ENCODE data around the gene WDFY3. TPM values are rescaled to one million over a fixed set of nuclear protein-coding genes. Genes with fewer than 3 reads are reported as not detected.
"Not testable (repeated sequence)": the region's sequence is repeated elsewhere in the genome, so short reads cannot be mapped to it uniquely, and the experiment has no call there.

WDFY3 gene
- total RNA-seq, 1 donor from 2014 or later, result 89.5 TPM

DNA sequence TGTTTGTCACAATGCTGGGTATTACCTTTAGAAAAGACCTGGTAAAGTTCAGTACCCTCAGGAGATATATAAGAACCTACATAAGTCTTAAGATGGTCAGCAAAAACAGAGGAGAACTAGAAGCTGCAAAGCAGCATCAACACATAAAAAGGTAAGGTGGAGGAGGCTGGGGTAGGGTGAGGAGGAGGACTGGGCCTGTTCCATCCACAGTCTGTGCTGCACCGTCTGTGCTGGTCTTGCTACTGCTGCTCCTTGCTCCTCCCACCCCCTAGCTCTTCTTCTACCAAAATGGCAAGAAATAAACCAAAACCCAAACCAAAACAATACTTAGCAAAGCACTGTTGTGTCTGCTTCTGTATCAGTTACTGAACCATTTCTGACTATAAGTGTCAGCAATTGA, 281.4 kb downstream of the WDFY3 start:
- H3K79me2 ChIP-seq (ENCODE audit: insufficient read depth, low read length), result no peaks in the 10 kb centered on the region
- H4K20me1 ChIP-seq (ENCODE audit: insufficient read depth, low read length), result no peaks in the 10 kb centered on the region
- Mint-ChIP-seq H3K4me3 (ENCODE audit: unreplicated experiment) (no peak overlapping the region), H3K4me1 (ENCODE audit: low read depth, unreplicated experiment) (peaks cover 53% of the 10 kb centered on the region), H3K9me3 (ENCODE audit: unreplicated experiment) (no peaks in the 10 kb centered on the region), H3K27ac (ENCODE audit: unreplicated experiment) (no peak overlapping the region), H3K36me3 (ENCODE audit: low read depth, unreplicated experiment) (peaks cover 30% of the 10 kb centered on the region), H3K27me3 (ENCODE audit: low read depth, unreplicated experiment) (no peaks in the 10 kb centered on the region)
- H3K9ac ChIP-seq (ENCODE audit: low read length), result no peak overlapping the region
- H3K4me3 ChIP-seq (ENCODE audit: insufficient read depth, low read depth, low read length), result no peak overlapping the region
- no peak overlapping the region for H3K4me2 ChIP-seq (ENCODE audit: low read length)
- H3K27me3 ChIP-seq (ENCODE audit: insufficient read depth, low read length), result no peaks in the 10 kb centered on the region
- no peak for TF ChIP-seq EZH2 (IDR thresholded peaks at IDR 0.05; ENCODE audit: insufficient read depth, low read length)
- TF ChIP-seq, protein P1, sequence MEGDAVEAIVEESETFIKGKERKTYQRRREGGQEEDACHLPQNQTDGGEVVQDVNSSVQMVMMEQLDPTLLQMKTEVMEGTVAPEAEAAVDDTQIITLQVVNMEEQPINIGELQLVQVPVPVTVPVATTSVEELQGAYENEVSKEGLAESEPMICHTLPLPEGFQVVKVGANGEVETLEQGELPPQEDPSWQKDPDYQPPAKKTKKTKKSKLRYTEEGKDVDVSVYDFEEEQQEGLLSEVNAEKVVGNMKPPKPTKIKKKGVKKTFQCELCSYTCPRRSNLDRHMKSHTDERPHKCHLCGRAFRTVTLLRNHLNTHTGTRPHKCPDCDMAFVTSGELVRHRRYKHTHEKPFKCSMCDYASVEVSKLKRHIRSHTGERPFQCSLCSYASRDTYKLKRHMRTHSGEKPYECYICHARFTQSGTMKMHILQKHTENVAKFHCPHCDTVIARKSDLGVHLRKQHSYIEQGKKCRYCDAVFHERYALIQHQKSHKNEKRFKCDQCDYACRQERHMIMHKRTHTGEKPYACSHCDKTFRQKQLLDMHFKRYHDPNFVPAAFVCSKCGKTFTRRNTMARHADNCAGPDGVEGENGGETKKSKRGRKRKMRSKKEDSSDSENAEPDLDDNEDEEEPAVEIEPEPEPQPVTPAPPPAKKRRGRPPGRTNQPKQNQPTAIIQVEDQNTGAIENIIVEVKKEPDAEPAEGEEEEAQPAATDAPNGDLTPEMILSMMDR (IDR thresholded peaks at IDR 0.05; ENCODE audit: insufficient read depth, low read depth, low read length), result no peak
- peaks cover 19% of the 10 kb centered on the region for H3K36me3 ChIP-seq (ENCODE audit: insufficient read depth, low read length)
- H3K4me1 ChIP-seq (ENCODE audit: insufficient read depth, low read length), result peaks cover 22% of the 10 kb centered on the region
- no peak overlapping the region for H2AFZ ChIP-seq (ENCODE audit: low read depth, low read length)
- DNase-seq (ENCODE audit: low read depth), result no peak
- H3K9me3 ChIP-seq (ENCODE audit: insufficient read depth, low read depth, low read length), result no peaks in the 10 kb centered on the region
- no peak for FAIRE-seq
- no peak overlapping the region for H3K27ac ChIP-seq (ENCODE audit: low read depth, low read length)

DNA sequence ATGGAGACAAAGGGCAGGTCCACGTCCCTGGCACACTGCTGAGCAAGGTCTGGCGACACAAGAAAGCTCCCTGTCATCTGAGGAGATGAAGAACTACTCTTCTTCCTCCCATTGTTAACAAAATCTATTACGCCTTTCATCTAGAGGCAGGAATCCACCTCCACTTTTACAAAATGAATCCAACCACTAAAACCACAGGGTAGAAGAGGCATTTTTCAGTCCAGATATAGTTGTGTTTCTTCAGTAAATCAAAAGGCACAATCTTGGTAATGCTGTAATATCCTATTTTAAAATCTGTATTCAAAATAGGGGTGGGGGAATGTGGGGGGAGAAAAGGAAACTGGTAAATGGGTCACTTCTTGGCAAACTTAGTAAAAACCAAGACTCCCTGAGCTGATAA, 282.1 kb downstream of the WDFY3 start:
- Mint-ChIP-seq H3K27me3 (ENCODE audit: low read depth, unreplicated experiment) (no peaks in the 10 kb centered on the region), H3K27ac (ENCODE audit: unreplicated experiment) (no peak overlapping the region), H3K36me3 (ENCODE audit: low read depth, unreplicated experiment) (peaks cover 33% of the 10 kb centered on the region), H3K4me3 (ENCODE audit: unreplicated experiment) (no peak overlapping the region), H3K9me3 (ENCODE audit: unreplicated experiment) (no peaks in the 10 kb centered on the region), H3K4me1 (ENCODE audit: low read depth, unreplicated experiment) (peaks cover 49% of the 10 kb centered on the region)
- Histone ChIP-seq H3K9me3 (ENCODE audit: insufficient read depth, low read depth, low read length) (no peaks in the 10 kb centered on the region), H2AFZ (ENCODE audit: low read depth, low read length) (no peak overlapping the region), H3K27ac (ENCODE audit: low read depth, low read length) (no peak overlapping the region), H3K9ac (ENCODE audit: low read length) (no peak overlapping the region), H3K79me2 (ENCODE audit: insufficient read depth, low read length) (no peaks in the 10 kb centered on the region), H3K4me2 (ENCODE audit: low read length) (no peak overlapping the region), H3K4me1 (ENCODE audit: insufficient read depth, low read length) (peaks cover 20% of the 10 kb centered on the region), H3K4me3 (ENCODE audit: insufficient read depth, low read depth, low read length) (no peak overlapping the region), H3K27me3 (ENCODE audit: insufficient read depth, low read length) (no peaks in the 10 kb centered on the region), H3K36me3 (ENCODE audit: insufficient read depth, low read length) (peaks cover 19% of the 10 kb centered on the region), H4K20me1 (ENCODE audit: insufficient read depth, low read length) (no peaks in the 10 kb centered on the region)
- FAIRE-seq (peak; percentile 43), DNase-seq (ENCODE audit: low read depth) (peak; percentile 66)
- TF ChIP-seq, protein P1 (IDR thresholded peaks at IDR 0.05; ENCODE audit: insufficient read depth, low read depth, low read length), result no peak
- TF ChIP-seq EZH2 (IDR thresholded peaks at IDR 0.05; ENCODE audit: insufficient read depth, low read length), result no peak

DNA sequence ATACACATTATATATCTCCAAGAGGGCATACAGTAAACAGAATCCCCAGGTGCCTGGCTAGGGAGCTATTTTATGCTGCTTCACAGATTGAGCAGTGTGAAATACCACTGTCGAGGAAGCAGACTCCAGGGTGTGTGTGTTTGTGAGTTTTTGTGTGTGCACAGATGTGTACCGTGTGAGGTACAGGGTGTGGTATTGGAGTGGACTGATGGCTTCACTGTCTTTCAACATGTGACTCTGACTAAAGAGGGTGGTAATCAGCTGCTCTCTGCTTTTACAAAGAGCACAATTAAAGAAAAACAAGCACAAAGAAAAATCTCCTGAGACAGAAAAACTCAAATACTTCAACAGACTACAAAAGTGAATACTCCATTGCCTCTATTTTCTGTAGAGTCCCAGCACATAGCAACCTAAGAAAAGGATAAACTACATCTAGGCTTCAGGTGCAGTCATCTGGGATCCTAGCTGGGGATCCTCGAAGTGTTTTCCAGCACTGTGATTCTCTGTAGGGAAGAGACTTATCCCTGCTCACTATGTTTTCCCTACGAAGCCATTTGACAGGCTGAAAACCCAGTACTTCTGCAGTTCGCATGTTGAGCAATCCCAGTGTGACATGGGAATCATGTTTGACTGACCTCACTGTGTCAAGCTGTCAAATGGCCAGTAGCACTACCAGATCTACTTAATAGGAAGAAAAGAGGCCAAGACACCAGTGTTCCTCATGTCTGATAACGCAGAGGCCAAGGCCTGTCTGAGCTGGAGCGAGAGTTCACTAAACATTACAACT, 283.2 kb downstream of the WDFY3 start:
- H2AFZ ChIP-seq (ENCODE audit: low read depth, low read length), result no peak overlapping the region
- Mint-ChIP-seq H3K27me3 (ENCODE audit: low read depth, unreplicated experiment) (no peaks in the 10 kb centered on the region), H3K27ac (ENCODE audit: unreplicated experiment) (no peak overlapping the region), H3K9me3 (ENCODE audit: unreplicated experiment) (no peaks in the 10 kb centered on the region), H3K4me1 (ENCODE audit: low read depth, unreplicated experiment) (peaks cover 43% of the 10 kb centered on the region), H3K36me3 (ENCODE audit: low read depth, unreplicated experiment) (peaks cover 37% of the 10 kb centered on the region), H3K4me3 (ENCODE audit: unreplicated experiment) (no peak overlapping the region)
- peaks cover 19% of the 10 kb centered on the region for H3K36me3 ChIP-seq (ENCODE audit: insufficient read depth, low read length)
- no peaks in the 10 kb centered on the region for H3K79me2 ChIP-seq (ENCODE audit: insufficient read depth, low read length)
- no peak overlapping the region for H3K4me2 ChIP-seq (ENCODE audit: low read length)
- DNase-seq (ENCODE audit: low read depth) (no peak), FAIRE-seq (no peak)
- no peak overlapping the region for H3K27ac ChIP-seq (ENCODE audit: low read depth, low read length)
- no peaks in the 10 kb centered on the region for H3K9me3 ChIP-seq (ENCODE audit: insufficient read depth, low read depth, low read length)
- H4K20me1 ChIP-seq (ENCODE audit: insufficient read depth, low read length), result no peaks in the 10 kb centered on the region
- no peak overlapping the region for H3K4me3 ChIP-seq (ENCODE audit: insufficient read depth, low read depth, low read length)
- no peak for TF ChIP-seq EZH2 (IDR thresholded peaks at IDR 0.05; ENCODE audit: insufficient read depth, low read length)
- TF ChIP-seq, protein P1 (IDR thresholded peaks at IDR 0.05; ENCODE audit: insufficient read depth, low read depth, low read length), result no peak
- H3K4me1 ChIP-seq (ENCODE audit: insufficient read depth, low read length), result peaks cover 20% of the 10 kb centered on the region
- no peaks in the 10 kb centered on the region for H3K27me3 ChIP-seq (ENCODE audit: insufficient read depth, low read length)
- no peak overlapping the region for H3K9ac ChIP-seq (ENCODE audit: low read length)

DNA sequence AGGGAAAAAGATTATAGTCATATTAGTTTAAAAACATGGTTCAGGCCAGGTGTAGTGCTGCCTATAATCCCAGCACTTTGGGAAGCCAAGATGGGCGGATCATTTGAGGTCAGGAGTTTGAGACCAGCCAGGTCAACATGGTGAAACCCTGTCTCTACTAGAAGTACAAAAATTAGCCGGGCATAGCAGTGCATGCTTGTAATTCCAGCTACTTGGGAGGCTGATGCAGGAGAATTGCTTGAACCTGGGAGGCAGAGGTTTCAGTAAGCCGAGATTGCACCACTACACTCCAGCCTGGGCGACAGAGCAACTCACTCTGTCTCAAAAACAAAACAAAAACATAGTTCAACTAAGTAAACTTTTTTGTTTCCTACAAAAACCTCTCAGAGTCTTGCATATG, 283.8 kb downstream of the WDFY3 start:
- H4K20me1 ChIP-seq (ENCODE audit: insufficient read depth, low read length); H3K9ac ChIP-seq (ENCODE audit: low read length); H2AFZ ChIP-seq (ENCODE audit: low read depth, low read length); H3K27me3 ChIP-seq (ENCODE audit: insufficient read depth, low read length); H3K9me3 ChIP-seq (ENCODE audit: insufficient read depth, low read depth, low read length); H3K4me3 ChIP-seq (ENCODE audit: insufficient read depth, low read depth, low read length); H3K27ac ChIP-seq (ENCODE audit: low read depth, low read length); H3K27me3 Mint-ChIP-seq (ENCODE audit: low read depth, unreplicated experiment); H3K4me3 Mint-ChIP-seq (ENCODE audit: unreplicated experiment); DNase-seq (ENCODE audit: low read depth); H3K9me3 Mint-ChIP-seq (ENCODE audit: unreplicated experiment); H3K27ac Mint-ChIP-seq (ENCODE audit: unreplicated experiment); H3K4me2 ChIP-seq (ENCODE audit: low read length); FAIRE-seq; H3K79me2 ChIP-seq (ENCODE audit: insufficient read depth, low read length): not testable (repeated sequence)
- peaks cover 35% of the 10 kb centered on the region for H3K36me3 Mint-ChIP-seq (ENCODE audit: low read depth, unreplicated experiment)
- peaks cover 14% of the 10 kb centered on the region for H3K4me1 ChIP-seq (ENCODE audit: insufficient read depth, low read length)
- H3K4me1 Mint-ChIP-seq (ENCODE audit: low read depth, unreplicated experiment), result peaks cover 39% of the 10 kb centered on the region
- H3K36me3 ChIP-seq (ENCODE audit: insufficient read depth, low read length), result peaks cover 20% of the 10 kb centered on the region
